ENCODE data around the gene PARD3B. TPM values are rescaled to one million over a fixed set of nuclear protein-coding genes. Genes with fewer than 3 reads are reported as not detected.

Gene PARD3B
- total and polyA plus RNA-seq, 10 of the 15 experiments (the other 5 are each of a cell fraction or from before 2014, with no cell fraction given) = 0.01 to 0.54 (median 0.07) TPM; not detected in 7

- in situ Hi-C loops (cut with MboI) = no loop called here
- Histone ChIP-seq H3K4me3 (no peak overlapping the region), H3K9me3 (replicated peaks; ENCODE audit: control insufficient read depth, insufficient read depth, low read length) (no peaks in the 10 kb centered on the region), H3K9ac (ENCODE audit: control insufficient read depth, insufficient read depth, low read length) (no peak overlapping the region), H2AFZ (ENCODE audit: control insufficient read depth, low read depth, low read length) (no peak overlapping the region), H3K79me2 (ENCODE audit: control insufficient read depth, insufficient read depth, low read length) (no peaks in the 10 kb centered on the region), H4K20me1 (ENCODE audit: control insufficient read depth, insufficient read depth) (no peaks in the 10 kb centered on the region), H3K4me1 (ENCODE audit: control insufficient read depth, insufficient read depth, low read length) (no peaks in the 10 kb centered on the region), H3K36me3 (ENCODE audit: control insufficient read depth in 2 of 2, insufficient read depth in 2 of 2, low read length in 1 of 2) (no peaks in the 10 kb centered on the region), H3K4me2 (ENCODE audit: control insufficient read depth, insufficient read depth) (no peak overlapping the region), H3K27me3 (replicated peaks in 1 of 2; ENCODE audit: control insufficient read depth in 2 of 2, insufficient read depth in 2 of 2, low read length in 1 of 2) (no peaks in the 10 kb centered on the region; a peak in 2 of 4 replicates), H3K27ac (ENCODE audit: control insufficient read depth, insufficient read depth) (no peak overlapping the region)
- no TSS peak for BruUV-seq (replicated peaks)
- DNase-seq (ENCODE audit: low read depth, low spot score) (no peak), ATAC-seq (no peak), FAIRE-seq (no peak)
- ChIA-PET CTCF (interaction anchor here (1.7 kb wide), 1 partner anchor 85 kb away, joined by 6 read pairs; no protein-coding TSS in a partner anchor), RAD21 (ENCODE audit: unreplicated experiment) (no interaction called here), POLR2A (no interaction called here), SMC1A (ENCODE audit: uncharacterized antibody, unreplicated experiment) (no interaction called here)
- 72% methylated on average over 2 of the region's 2 CpGs for WGBS (ENCODE audit: insufficient coverage, insufficient replicate concordance, low lambda C conversion rate, missing lambda C conversion rate)
- intact Hi-C loops (cut with micrococcal nuclease; ENCODE audit: unreplicated experiment) = no loop called here
- TF ChIP-seq PAX8 (IDR thresholded peaks at IDR 0.05) (no peak), SMAD1 (IDR thresholded peaks at IDR 0.05; ENCODE audit: low read depth, partially characterized antibody) (no peak), NFYB (IDR thresholded peaks at IDR 0.05; ENCODE audit: insufficient read depth, low read depth, low read length) (no peak), KLF5 (IDR thresholded peaks at IDR 0.05; ENCODE audit: partially characterized antibody) (no peak), BMI1 (IDR thresholded peaks at IDR 0.05; ENCODE audit: borderline replicate concordance) (no peak), NR2C1 (IDR thresholded peaks at IDR 0.05) (no peak), RBBP5 (conservative IDR thresholded peaks at IDR 0.05) (no peak), ZNF622 (IDR thresholded peaks at IDR 0.05) (no peak), PRDM15 (CRISPR knock-in tag; IDR thresholded peaks at IDR 0.05) (no peak), GATAD2B (conservative IDR thresholded peaks at IDR 0.05; ENCODE audit: low read depth) (no peak), JUNB (IDR thresholded peaks at IDR 0.05) (no peak), ZNF274 (IDR thresholded peaks at IDR 0.05; ENCODE audit: insufficient read depth, insufficient read length) (no peak)
Measured at GRCh38 chr2:205590759-205591158, 1045.5 kb downstream of the PARD3B start.
